Activated naive CD4-positive, alpha-beta T cell treated with anti-CD3 and anti-CD28 coated beads, Interleukin-2, amount 50 U/mL, for 72 hours (primary cell): ENCODE data around the gene FLAD1. TPM values are rescaled to one million over a fixed set of nuclear protein-coding genes. Genes with fewer than 3 reads are reported as not detected.

Source experiments
- ATAC-seq, 2 donors: fragments of 150-1000 bp; cut with Tn5 transposase; 2 replicates each; pipeline ENCODE4 v1.10.0; 2021; ENCODE audit warnings: mild to moderate bottlenecking in 2 of 2, moderate library complexity in 2 of 2
- DNase-seq, 2 donors: peaks; one replicate each; pipeline ENCODE4 v3.0.0; 2021 to 2022; ENCODE audit warnings: low spot score in 2 of 2
- H3K27ac Mint-ChIP-seq, 2 donors: one replicate each; pipeline ENCODE4 v1.8.0; 2022; ENCODE audit warnings: mild to moderate bottlenecking in 2 of 2, mixed read lengths in 2 of 2
- H3K36me3 Mint-ChIP-seq, 2 donors: one replicate each; pipeline ENCODE4 v1.8.0; 2022; ENCODE audit warnings: mixed read lengths in 2 of 2
- H3K9me3 Mint-ChIP-seq, 2 donors: one replicate each; pipeline ENCODE4 v1.8.0; 2022; ENCODE audit warnings: mixed read lengths in 2 of 2
- total RNA-seq, 2 donors: library from RNA; stranded (reverse); gene quantifications; one replicate each; pipeline ENCODE4 v1.2.3, GENCODE V29; 2022

The FLAD1 gene
- total RNA-seq, 2 donors from 2014 or later = 40.8 to 41.9 TPM

DNA sequence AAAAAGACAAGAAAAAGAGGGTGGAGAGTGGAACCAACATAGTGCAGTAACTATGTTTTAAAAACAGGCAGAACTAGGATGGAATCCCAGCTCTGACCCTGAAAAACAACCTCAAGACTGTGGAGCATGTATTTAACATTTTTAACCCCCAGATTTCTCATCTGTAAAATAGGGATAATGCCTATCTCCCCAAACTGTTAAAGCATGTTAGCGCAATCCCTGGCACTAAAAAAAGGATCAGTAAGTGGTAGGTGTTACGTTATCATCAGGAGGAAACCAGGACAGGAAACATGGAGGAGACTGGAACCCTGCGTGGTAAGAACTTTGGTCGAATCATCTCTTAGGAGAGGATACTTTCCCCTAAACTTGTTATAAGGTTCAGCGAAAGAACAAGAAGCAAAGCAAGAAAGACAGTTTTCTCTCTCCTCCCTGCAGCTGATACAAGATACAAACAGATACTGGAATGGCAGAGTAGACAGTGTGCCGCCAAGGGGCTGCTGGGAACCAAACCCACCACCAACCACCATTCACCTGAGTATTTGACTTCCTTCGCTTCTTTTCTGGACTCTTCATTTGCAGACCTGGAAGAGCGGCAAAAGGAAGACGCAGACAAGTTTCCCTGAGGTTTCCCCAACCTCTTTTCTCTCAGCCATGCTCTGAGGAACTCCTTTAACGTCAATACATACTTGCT, 22.6 kb upstream of the FLAD1 start:
- Mint-ChIP-seq H3K36me3 (peaks cover 15 to 24% of the 10 kb centered on the region in 2 donors), H3K9me3 (no peaks in the 10 kb centered on the region), H3K27ac (peak overlapping the region; percentile 91 to 95)

DNA sequence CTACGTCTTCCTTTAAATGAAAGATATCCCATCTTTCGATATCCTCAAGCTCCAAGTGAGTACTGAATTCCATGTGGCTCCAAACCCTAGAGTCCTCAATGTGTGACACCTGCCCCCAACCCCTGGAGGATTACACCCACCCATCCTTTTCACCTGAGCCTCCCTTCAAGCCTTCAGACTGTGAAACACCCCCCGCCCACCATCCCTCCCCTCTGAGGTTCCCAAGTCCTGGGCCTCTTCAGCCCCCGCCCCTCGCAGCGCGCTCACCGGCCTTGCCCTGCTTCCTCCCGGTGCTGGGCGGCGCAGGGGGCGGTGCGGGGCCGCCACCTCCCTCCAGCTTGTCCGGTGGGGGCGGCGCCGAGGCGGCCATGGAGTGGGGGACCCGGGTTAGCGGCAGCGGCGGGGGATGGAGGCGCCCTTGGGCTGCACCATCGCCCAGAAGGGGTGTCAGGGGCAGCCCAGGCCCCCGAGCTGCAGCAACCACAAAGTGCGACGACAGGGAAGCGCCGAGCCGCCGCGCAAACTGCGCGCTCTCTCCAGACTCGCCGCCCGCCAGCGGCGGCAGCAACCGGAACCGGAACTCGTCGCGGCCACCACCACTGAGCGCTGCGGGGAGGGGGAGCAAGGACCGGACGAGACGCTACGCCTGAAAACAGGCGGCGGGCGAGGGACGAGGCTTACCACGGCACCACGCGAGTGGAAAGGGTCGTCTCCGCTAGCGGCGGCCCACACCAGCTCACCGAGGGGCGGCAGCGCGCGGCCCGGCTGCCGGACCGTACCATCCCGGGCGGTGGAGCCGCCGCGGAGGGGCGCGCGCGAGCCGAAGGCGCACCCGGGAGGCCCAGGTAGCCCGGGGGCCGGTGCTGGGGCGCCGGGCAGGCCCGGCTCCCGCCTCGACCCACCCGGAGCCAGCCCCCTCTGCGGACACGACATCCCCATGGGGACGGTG, 21.7 kb upstream of the FLAD1 start, which contains the start of gene PYGO2:
Gene PYGO2 (minus strand): TSS at position 576 of the 949 bp plus-strand sequence. CDS start 206 bp downstream, at position 370.
- peak; percentile 87 to 92 for ATAC-seq
- peak; percentile 86 to 88 for DNase-seq

More for the DNA sequence above, 22.6 kb upstream of the FLAD1 start:
- ATAC-seq = no peak
- no peak for DNase-seq

DNA sequence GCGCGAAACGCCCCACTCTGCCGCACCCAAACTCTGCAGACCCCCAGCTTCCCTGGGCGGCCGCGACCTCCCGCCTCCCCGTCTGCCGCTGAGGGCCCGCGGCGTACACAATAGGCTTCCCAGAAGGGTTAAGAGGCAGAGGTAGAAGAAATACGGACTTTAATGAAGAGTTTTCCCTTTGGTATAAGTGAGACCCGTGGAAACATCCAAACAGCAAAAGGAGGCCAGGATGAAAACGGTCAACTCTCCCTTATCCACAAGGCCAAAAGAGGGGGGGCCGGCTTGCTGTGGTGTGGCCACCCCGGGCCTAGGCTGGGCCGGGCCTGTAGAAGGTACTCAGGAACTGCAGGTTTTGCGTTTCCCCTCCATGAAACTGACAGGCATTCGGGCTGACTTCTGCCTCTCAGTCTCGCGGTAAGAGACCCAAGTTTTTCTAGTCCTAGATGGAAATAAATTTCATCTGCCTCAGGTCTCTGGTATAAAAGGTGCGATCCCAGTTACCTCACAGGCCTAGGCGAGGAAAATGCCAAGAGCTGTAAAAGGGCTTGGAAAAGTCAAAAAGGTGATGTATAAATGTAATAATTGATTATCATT, 20.9 kb upstream of the FLAD1 start:
- H3K9me3 Mint-ChIP-seq = no peaks in the 10 kb centered on the region

More for the DNA sequence above, 21.7 kb upstream of the FLAD1 start, which contains the start of gene PYGO2:
- Mint-ChIP-seq H3K36me3 (peaks cover 15 to 24% of the 10 kb centered on the region in 2 donors), H3K27ac (peak within 1 kb of the TSS; percentile 91 to 95), H3K9me3 (no peaks in the 10 kb centered on the region)

DNA sequence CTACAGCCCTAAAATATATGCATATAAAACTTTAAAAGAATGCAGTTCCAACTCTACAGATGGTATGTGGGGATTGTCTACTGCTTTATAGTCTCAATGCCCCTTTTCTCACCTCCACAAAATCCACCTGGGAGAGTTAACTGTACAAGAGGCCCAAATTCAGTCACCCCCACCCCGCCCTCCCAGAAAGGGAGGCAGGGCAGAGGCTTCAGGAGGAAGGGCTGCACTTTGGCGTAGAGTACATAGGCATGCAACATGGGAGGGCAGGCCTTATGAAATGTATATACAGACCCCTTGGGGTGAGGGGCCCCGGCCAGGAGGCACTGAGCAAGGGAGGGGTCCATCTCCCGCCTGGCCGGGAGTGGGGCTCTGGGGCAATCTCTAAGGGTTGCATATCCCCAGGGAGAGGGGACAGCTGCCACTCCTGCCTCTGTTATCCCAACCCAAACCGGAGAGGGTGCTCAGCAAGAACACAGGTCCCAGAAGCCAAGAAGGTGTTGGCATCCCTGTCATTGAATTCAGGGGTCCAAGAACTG, 20.3 kb upstream of the FLAD1 start:
- peak overlapping the region in 1 of 2 donors; percentile 91 for H3K27ac Mint-ChIP-seq
- DNase-seq = no peak
- H3K36me3 Mint-ChIP-seq = peaks cover 15 to 24% of the 10 kb centered on the region in 2 donors
- no peak for ATAC-seq
- no peaks in the 10 kb centered on the region for H3K9me3 Mint-ChIP-seq

More for the DNA sequence above, 20.9 kb upstream of the FLAD1 start:
- peaks cover 15 to 24% of the 10 kb centered on the region in 2 donors for H3K36me3 Mint-ChIP-seq
- ATAC-seq (peak; percentile 12 to 23), DNase-seq (no peak)
- peak overlapping the region; percentile 91 to 92 for H3K27ac Mint-ChIP-seq

DNA sequence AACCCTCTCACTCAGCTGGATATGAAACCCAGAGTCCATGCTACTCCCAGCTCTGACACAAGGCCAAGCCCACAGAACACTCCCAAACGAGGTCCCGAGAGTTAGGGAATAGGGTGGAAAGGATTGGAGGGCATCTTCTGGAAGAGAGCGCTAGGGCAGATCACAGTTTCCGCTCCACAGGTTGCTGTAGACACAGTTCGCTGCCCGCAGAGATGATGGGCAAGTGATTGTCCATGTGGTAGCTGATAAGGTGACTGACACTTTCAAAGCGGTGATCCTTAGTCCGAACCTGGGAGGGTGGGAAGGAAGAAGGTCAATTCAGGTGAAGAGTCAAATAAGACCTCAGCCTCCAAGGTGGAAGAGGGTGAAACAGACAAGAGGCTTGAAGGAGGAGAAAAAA, 19.5 kb upstream of the FLAD1 start:
- Mint-ChIP-seq H3K9me3 (no peaks in the 10 kb centered on the region), H3K27ac (peak overlapping the region; percentile 28 to 85), H3K36me3 (peaks cover 10 to 24% of the 10 kb centered on the region in 2 donors)
- DNase-seq = no peak
- no peak for ATAC-seq

DNA sequence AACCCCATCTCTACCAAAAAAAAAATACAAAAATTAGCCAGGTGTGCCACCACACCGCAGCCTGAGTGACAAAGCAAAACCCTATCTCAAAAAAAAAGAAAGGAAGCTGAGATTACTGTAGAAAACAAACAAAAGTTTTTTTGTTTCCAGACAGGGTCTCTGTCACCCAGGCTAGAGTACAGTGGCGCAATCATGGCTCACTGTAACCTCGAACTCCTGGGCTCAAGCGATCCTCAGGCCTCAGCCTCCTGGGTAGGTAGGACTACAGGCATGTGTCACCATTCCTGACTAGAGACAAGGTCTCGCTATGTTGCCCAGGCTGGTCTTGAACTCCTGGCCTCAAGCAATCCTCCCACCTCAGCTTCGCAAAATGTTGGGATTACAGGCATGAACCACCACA, 18.8 kb upstream of the FLAD1 start:
- no peak for DNase-seq
- peaks cover 9 to 24% of the 10 kb centered on the region in 2 donors for H3K36me3 Mint-ChIP-seq
- no peak for ATAC-seq
- no peaks in the 10 kb centered on the region for H3K9me3 Mint-ChIP-seq
- H3K27ac Mint-ChIP-seq = peak overlapping the region; percentile 61 to 85

DNA sequence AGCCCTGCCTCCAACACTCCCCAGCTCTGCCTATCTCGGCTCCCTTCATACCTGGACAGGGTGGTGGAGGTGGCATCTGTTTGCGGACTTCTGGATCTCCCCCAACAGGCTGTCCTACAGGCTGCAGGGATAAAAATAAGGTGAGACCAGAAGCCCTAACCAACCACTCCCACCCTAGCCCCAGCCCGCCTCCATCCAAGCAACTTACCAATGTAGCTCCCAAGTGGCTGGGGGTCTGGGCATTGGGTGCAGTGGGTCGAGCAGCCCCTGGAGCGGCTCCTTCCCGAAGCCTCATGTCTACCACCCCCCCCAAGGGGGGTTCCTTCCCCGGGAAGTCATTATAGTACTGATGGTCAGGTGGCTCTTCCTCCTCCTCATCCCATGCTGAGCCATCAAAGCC, 17.0 kb upstream of the FLAD1 start:
- no peaks in the 10 kb centered on the region for H3K9me3 Mint-ChIP-seq
- DNase-seq = no peak
- no peak overlapping the region for H3K27ac Mint-ChIP-seq
- H3K36me3 Mint-ChIP-seq = peaks cover 2 to 11% of the 10 kb centered on the region in 2 donors
- ATAC-seq = no peak

DNA sequence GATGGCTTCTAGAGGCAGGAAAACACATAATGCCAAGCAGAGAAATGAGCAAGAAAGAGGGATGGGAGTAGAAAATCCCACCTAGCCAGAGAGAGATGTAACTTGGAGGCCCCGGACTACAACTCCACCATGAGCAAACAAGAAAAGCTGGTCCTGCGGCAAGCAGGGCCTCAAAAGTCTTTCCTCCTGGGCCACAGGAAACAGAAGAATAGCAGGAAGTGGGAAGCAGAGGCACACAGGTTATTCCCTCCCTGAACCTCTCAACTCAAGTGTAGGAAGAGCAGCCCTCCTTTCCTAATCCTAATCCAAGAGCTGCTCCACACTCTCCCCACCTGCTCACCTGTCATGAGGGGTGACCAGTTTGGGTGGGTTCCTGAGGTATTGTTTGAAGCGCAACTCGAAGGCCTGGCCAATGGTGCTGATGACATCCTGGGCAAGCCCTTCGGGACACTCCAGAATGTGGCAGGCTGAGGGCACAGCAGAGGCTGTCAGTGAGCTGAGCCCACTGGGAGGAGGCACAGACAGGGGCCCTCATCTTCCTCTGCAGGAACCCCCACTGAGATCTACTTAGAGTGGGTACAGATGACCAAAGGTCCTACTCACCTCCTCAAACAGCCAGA, 15.7 kb upstream of the FLAD1 start:
- Mint-ChIP-seq H3K36me3 (peaks cover 6 to 9% of the 10 kb centered on the region in 2 donors), H3K27ac (peak overlapping the region; percentile 69 to 94), H3K9me3 (no peaks in the 10 kb centered on the region)
- no peak for ATAC-seq
- DNase-seq = no peak

DNA sequence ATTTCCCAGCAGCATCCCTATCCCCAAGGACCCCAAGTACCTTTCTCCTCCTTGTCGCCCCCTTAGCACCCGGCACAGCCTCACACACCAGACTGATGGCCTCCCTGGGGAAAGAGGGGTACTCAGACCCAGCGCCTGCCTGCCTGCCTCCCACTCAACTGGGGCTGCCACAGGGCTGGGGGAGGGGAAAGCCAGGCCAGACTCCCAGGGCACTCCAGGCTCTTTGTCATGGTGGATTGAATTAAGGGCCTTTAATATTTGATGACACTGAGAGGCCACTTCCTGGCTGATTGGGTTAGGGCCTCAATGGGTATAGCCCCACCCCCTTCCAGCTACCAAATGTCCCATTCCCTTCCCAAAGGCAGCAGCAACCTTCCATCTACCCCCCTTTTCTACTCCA, 14.4 kb upstream of the FLAD1 start:
- Mint-ChIP-seq H3K36me3 (peaks cover 0 to 10% of the 10 kb centered on the region in 2 donors), H3K9me3 (no peaks in the 10 kb centered on the region), H3K27ac (peak overlapping the region; percentile 69 to 94)
- ATAC-seq = no peak
- no peak for DNase-seq

DNA sequence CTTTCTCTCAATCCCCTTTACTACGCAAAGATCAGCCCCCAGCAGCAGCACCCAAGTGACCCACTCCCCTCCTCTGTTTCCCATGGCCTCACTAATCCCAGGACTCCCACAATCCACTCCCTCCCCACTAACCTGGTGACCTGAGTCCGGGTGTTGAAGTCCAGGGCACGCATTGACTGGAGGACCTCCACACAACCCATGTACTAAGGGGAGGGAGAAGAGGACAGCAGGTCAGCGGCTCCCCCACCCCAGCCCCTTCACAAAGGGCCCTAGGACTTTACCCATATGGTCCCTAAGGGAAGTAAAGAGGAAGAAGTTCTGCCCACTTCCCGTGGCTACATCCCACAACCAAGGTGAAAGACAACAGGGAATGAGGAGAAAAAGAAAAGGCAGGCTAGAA, 13.9 kb upstream of the FLAD1 start:
- no peak for DNase-seq
- no peak for ATAC-seq
- Mint-ChIP-seq H3K27ac (peak overlapping the region; percentile 69 to 94), H3K36me3 (peaks cover 0 to 10% of the 10 kb centered on the region in 2 donors), H3K9me3 (no peaks in the 10 kb centered on the region)

DNA sequence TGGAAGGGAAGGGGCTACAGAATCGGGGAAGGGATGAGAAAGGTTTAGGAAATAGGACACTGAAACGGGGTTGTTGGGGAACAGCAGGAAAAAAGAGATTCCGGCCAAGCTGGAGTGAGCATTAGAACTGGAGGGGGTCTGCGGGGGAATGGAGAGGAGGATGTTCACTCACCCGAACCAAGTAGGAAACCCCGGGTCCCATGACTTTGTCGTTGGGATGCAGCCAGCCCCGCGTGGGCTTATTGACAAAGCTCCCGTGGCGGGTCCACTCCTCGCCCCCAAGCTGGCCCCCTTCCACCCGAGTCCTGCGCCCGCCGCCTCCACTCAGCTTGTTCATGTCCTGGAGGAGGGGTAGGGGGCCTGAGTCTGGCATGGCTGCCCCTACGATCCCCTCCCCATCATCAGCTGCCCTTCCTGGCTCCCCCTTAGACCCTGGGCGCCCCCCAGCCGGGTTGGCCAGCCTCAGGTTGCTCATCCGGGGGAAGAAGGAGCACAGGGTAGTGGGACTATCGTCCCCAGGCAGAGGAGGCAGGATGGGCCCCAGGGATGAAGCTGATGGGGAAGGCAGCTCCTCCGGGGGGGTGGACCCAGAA, 13.2 kb upstream of the FLAD1 start:
- Mint-ChIP-seq H3K36me3 (peaks cover 0 to 10% of the 10 kb centered on the region in 2 donors), H3K27ac (peak overlapping the region; percentile 30 to 69), H3K9me3 (no peaks in the 10 kb centered on the region)
- ATAC-seq (no peak), DNase-seq (no peak)

DNA sequence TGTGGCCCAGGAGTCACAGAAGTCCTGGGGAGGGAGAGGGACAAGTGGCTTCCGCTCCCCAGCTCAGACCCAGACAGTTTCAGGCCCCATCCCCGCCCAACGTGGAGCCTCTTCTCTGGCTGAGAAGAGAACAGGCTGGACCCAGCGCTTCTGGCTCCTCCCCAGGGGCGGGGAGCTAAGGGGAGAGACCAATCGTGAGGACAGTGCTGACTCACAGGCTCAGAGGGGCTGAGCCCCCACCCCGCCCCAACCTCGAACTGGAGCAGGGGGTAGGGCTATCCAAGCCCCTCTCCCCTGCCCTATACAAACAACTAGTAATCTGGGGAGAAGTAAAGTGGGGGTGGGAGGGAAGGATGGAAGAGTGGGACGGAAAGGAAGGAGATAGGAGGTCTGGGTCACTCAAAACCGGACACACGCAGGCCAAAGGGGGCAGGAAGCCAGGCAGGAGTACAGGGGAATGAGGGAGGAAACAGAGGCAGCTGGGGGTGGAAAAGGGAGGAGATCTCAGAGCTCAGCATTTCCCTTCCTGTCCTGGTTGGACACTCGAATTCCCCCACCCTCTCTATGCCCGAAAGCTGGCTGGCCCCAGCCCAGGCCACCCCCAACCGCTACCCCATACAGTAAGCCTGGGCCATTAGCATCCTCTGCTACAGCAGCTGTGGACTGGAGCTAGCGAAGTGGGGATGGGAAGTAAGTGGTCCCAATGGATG, 12.4 kb upstream of the FLAD1 start, which contains the start of gene SHC1:
Gene SHC1 (minus strand): TSS at position 117 of the 710 bp plus-strand sequence. CDS start 221 bp downstream, outside the sequence.
- H3K27ac Mint-ChIP-seq = peak within 1 kb of the TSS; percentile 69 to 97
- DNase-seq = peak in 1 of 2 donors; percentile 63
- peak in 1 of 2 donors; percentile 13 for ATAC-seq
- H3K36me3 Mint-ChIP-seq = peaks cover 0 to 10% of the 10 kb centered on the region in 2 donors
- no peaks in the 10 kb centered on the region for H3K9me3 Mint-ChIP-seq

DNA sequence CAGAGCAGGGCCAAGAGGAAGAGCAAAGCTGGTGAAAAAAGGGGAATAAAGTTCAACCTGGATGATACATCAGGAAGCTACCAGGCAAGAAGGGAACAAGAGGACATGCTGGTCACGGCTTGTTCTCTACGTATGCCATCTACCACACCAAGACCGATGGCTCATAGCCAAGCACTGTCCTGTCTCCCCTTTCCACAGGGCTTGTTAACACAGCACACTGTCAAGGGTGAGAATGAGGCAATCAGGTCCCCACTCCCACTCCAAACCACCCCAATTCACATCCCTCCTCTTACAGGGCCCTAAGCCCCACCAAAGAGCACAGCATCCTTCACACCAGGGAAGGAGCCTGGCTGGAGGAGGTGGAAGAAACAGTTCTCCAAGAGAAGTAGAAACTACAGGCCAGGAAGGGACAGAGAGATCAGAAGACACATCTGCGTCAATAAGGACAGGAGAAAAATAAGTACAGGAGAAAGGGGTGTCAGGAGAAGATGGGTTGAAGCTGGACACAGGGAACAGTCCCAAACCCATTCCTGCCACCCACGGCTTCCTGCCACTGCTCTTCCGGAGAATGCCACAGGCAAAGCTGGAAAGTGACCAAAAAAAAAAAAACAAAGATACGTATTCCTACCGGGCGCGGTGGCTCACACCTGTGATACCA, 11.7 kb upstream of the FLAD1 start:
- Mint-ChIP-seq H3K36me3 (peaks cover 0 to 10% of the 10 kb centered on the region in 2 donors), H3K27ac (peak overlapping the region in 1 of 2 donors; percentile 31), H3K9me3 (no peaks in the 10 kb centered on the region)
- ATAC-seq = no peak
- no peak for DNase-seq

DNA sequence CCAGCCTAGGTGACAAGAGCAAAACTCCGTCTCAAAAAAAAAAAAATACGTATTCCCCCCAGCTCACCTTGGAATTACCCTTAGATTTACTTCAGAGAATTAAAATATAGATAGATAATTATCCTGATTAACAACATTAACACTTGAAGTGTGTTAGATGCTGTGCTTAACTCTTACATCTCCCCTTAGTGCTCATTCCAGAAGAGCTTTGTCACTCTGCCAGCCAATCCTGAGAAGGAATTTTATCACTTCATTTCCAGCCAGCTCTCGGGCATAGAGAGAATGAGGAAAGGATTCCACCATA, 11.0 kb upstream of the FLAD1 start:
- Mint-ChIP-seq H3K36me3 (peaks cover 0 to 10% of the 10 kb centered on the region in 2 donors), H3K9me3 (no peaks in the 10 kb centered on the region), H3K27ac (peak overlapping the region in 1 of 2 donors; percentile 93)
- DNase-seq (no peak), ATAC-seq (no peak)
